Lower leg skin (tissue), 3 donors: ENCODE measurements around the gene FBN1.

Experiments
- POLR2A ChIP-seq, 2 donors: fragments of 450-650 bp; IDR thresholded peaks; one replicate each; pipeline ENCODE4 v1.6.1; 2016 to 2017; ENCODE audit warnings: antibody characterized with exemption in 2 of 2, mild to moderate bottlenecking in 1 of 2, moderate library complexity in 1 of 2
- TF ChIP-seq, protein P1 (sequence below), 3 donors: fragments of 450-650 bp; IDR thresholded peaks; one replicate each; pipeline ENCODE4 v1.5.1; 2016; ENCODE audit warnings: antibody characterized with exemption in 3 of 3, mild to moderate bottlenecking in 3 of 3, moderate library complexity in 2 of 3

DNA sequence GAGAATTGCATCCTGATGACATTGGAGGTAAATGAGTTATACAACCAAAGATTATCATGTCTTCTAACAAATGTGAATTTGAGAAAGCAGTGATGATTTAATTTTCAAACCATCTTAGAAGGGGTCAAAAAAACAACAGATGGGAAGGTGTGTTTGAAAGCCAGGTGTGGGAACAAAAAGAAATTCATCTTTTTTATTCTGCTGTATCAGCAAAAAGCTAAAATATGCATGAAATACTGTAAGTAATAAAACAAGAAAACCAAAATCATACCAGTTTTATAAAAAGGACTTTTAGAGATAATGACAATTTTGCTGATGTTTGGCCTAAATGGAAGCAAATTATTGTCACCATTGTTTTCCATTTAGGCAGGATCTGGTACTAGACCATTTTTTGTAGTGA, 145.5 kb downstream of the FBN1 start:
- TF ChIP-seq, protein P1, sequence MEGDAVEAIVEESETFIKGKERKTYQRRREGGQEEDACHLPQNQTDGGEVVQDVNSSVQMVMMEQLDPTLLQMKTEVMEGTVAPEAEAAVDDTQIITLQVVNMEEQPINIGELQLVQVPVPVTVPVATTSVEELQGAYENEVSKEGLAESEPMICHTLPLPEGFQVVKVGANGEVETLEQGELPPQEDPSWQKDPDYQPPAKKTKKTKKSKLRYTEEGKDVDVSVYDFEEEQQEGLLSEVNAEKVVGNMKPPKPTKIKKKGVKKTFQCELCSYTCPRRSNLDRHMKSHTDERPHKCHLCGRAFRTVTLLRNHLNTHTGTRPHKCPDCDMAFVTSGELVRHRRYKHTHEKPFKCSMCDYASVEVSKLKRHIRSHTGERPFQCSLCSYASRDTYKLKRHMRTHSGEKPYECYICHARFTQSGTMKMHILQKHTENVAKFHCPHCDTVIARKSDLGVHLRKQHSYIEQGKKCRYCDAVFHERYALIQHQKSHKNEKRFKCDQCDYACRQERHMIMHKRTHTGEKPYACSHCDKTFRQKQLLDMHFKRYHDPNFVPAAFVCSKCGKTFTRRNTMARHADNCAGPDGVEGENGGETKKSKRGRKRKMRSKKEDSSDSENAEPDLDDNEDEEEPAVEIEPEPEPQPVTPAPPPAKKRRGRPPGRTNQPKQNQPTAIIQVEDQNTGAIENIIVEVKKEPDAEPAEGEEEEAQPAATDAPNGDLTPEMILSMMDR (IDR thresholded peaks at IDR 0.05), result no peak
- TF ChIP-seq POLR2A (IDR thresholded peaks at IDR 0.05), result no peak
